GM18867 (cell line): ENCODE results near the gene ARFGAP1.
"Not testable (repeated sequence)": the region's sequence is repeated elsewhere in the genome, so short reads cannot be mapped to it uniquely, and the experiment has no call there.

ENCODE experiments used
- ATAC-seq: cut with Tn5 transposase; IDR thresholded peaks from one replicate; pipeline ENCODE4 v1.9.1; 2021; ENCODE audit warnings: mild to moderate bottlenecking, moderate library complexity; ENCODE audit not compliant: unreplicated experiment

The ARFGAP1 gene

GRCh38 chr20:63330084-63330760 lies 57.6 kb downstream of the ARFGAP1 start:
- no peak for ATAC-seq

- no peak for ATAC-seq
These were observed 58.3 kb downstream of the ARFGAP1 start for GRCh38 chr20:63330940-63331339.

GRCh38 chr20:63331741-63332400 lies 59.3 kb downstream of the ARFGAP1 start:
- no peak for ATAC-seq

GRCh38 chr20:63332488-63333240 lies 60.1 kb downstream of the ARFGAP1 start:
- no peak for ATAC-seq

GRCh38 chr20:63333241-63333836 lies 60.7 kb downstream of the ARFGAP1 start:
- ATAC-seq, result no peak

- ATAC-seq, result no peak
These were observed 61.7 kb downstream of the ARFGAP1 start for GRCh38 chr20:63334356-63334755.

- ATAC-seq, result not testable (repeated sequence)
These were observed 62.4 kb downstream of the ARFGAP1 start for GRCh38 chr20:63335060-63335459.

- ATAC-seq, result no peak
These were observed 63.1 kb downstream of the ARFGAP1 start for GRCh38 chr20:63335711-63336110.

- no peak for ATAC-seq
These were observed 63.7 kb downstream of the ARFGAP1 start for GRCh38 chr20:63336232-63336752.

- ATAC-seq, result no peak
These were observed 65.3 kb downstream of the ARFGAP1 start for GRCh38 chr20:63337786-63338420.
